ENCODE measurements around the gene SLC18A3.
A peak's percentile ranks its signal among the peaks of the same experiment; 100 is the strongest.

Gene SLC18A3

DNA sequence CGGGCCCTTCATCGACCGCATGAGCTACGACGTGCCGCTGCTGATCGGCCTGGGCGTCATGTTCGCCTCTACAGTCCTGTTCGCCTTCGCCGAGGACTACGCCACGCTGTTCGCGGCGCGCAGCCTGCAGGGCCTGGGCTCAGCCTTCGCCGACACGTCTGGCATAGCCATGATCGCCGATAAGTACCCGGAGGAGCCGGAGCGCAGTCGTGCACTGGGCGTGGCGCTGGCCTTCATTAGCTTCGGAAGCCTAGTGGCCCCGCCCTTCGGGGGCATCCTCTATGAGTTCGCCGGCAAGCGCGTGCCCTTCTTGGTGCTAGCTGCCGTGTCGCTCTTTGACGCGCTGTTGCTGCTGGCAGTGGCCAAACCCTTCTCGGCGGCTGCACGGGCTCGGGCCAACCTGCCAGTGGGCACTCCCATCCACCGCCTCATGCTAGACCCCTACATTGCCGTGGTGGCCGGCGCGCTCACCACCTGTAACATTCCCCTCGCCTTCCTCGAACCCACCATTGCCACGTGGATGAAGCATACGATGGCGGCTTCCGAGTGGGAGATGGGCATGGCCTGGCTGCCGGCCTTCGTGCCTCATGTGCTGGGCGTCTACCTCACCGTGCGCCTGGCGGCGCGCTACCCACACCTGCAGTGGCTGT lies 1.2 kb downstream of the SLC18A3 start:
- DNase-seq (ENCODE audit: low spot score), result no peak

- DNase-seq (ENCODE audit: low spot score), result no peak
Measured at GRCh38 chr10:49611816-49612512, 1.9 kb downstream of the SLC18A3 start.

DNA sequence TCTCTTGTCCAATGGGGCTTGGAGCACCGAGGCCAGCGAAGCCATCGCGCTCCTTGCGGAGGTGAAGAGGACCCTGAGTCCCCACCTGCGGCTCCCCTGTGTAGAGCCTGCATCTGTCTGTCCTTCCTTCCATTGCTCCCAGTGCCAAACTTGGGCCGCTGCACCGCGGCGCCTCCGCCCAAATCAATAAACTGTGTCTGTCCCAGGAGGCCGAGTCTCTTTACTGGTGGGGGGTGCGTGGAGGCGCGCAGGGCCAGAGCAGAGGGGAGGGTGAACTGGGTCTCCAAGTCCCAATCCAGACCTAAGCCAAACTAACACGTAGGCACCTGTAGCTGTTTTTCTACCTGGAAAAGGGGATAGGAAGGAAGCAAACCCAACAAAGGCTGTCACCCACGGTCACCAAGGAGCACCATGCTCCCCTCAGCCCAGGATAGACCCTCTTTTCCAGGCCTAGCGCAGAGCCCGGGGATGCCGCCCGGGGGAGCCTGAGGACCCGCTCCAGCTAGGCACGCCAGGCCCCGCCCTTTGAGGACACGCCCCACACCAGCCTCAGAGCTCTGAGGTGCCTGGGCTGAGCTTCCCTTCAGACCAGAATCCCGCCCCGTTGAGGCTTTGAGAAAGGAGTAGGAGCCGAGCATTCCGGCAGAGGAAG lies 2.5 kb downstream of the SLC18A3 start:
- peak; percentile 60 for DNase-seq (ENCODE audit: low spot score)

GRCh38 chr10:49613165-49613881 lies 3.2 kb downstream of the SLC18A3 start:
- peak; percentile 46 for DNase-seq (ENCODE audit: low spot score)

- no peak for DNase-seq (ENCODE audit: low spot score)
Measured at GRCh38 chr10:49613882-49614241, 3.8 kb downstream of the SLC18A3 start, which contains the start of gene CHAT. Gene CHAT, plus strand, starts transcription at chr10:49614037. Its CDS starts 153 bp downstream, at chr10:49614190.

GRCh38 chr10:49614242-49615198 lies 4.4 kb downstream of the SLC18A3 start:
- no peak for DNase-seq (ENCODE audit: low spot score)

GRCh38 chr10:49615213-49615612 lies 5.1 kb downstream of the SLC18A3 start:
- no peak for DNase-seq (ENCODE audit: low spot score)

- DNase-seq (ENCODE audit: low spot score), result no peak
Measured at GRCh38 chr10:49615721-49616120, 5.6 kb downstream of the SLC18A3 start.

DNA sequence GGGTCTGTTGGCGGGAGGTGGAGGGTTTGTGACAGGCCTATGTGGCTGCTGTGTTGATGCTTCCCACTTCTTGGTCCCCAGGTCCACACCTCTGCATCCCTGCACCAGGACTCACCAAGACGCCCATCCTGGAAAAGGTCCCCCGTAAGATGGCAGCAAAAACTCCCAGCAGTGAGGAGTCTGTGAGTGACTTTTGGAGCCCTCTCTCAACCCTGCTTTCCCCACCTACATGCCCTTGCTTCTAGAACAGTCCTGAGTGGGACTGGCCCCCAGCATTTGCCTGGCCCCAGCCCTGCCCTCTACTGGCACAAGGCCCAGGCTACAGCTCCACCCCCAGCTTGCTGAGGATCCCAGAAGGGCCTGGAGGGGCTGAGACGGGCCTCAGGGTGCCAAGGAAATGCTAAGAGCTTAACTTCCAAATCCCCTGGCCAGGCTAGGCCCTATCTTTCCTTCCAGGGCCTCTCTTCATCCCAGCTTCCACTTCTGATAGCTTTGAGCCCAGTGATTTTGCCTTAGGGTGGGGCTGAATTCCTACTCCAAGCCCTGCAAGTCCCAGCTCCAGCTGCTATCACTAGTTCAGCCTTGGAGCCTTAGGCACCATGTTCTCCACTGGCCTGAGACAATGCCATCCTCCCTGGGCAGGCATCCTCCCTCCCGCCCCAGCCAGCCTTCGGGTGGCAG lies 6.5 kb downstream of the SLC18A3 start:
- DNase-seq (ENCODE audit: low spot score), result no peak

- DNase-seq (ENCODE audit: low spot score), result no peak
Measured at GRCh38 chr10:49617121-49618020, 7.3 kb downstream of the SLC18A3 start.

- DNase-seq (ENCODE audit: low spot score), result no peak
Measured at GRCh38 chr10:49618821-49619220, 8.7 kb downstream of the SLC18A3 start.

- no peak for DNase-seq (ENCODE audit: low spot score)
Measured at GRCh38 chr10:49619613-49620012, 9.5 kb downstream of the SLC18A3 start.

DNA sequence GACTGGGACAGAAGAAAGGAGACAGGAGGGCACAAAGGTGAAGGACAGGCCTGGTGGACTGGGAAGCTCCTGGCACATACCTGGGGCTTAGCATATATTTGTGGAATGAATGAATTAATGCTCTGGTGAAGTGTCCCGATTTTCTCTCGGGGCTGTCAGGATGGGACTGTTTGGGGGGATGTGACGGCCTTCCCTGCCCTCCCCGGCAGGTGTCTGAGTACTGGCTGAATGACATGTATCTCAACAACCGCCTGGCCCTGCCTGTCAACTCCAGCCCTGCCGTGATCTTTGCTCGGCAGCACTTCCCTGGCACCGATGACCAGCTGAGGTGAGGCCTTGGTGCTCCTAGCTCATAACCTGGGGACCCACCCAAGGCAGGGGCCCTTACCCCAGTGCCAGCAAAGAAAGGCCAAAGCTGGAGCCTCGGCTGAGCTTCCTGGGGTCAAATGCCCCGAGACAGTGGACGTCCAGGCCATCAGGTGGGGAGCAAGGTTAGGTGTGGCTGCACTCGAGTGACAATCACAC lies 10.2 kb downstream of the SLC18A3 start:
- DNase-seq (ENCODE audit: low spot score), result no peak

GRCh38 chr10:49620841-49621378 lies 10.8 kb downstream of the SLC18A3 start:
- DNase-seq (ENCODE audit: low spot score), result peak; percentile 62

DNA sequence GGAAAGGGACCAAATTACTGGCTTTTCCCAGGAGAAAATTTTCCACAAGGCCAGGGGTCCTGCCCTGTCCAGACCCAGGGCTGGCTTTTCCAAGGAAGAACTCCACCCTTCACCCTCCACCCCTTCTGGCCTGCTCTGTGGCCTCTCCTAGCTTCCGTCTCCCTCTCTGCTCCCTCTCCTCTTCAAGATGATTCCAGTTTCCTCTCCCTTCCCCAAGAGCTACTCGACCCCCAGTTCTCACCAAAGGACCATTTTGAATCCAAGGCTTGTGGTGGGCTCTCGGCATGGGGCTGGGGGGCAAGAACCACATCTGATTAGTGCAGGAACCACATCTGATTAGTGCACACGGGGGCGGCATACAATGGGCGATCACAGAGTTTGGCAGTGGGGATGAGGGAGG lies 11.5 kb downstream of the SLC18A3 start:
- no peak for DNase-seq (ENCODE audit: low spot score)

- DNase-seq (ENCODE audit: low spot score), result no peak
Measured at GRCh38 chr10:49622426-49623425, 12.6 kb downstream of the SLC18A3 start.

- DNase-seq (ENCODE audit: low spot score), result no peak
Measured at GRCh38 chr10:49624629-49625028, 14.5 kb downstream of the SLC18A3 start.

GRCh38 chr10:49625411-49625810 lies 15.3 kb downstream of the SLC18A3 start:
- DNase-seq (ENCODE audit: low spot score), result no peak

Measured in SK-N-DZ (cell line).